BE2C (cell line): Measurements from ENCODE around the gene EEF2K. TPM values are rescaled to one million over a fixed set of nuclear protein-coding genes. Genes with fewer than 3 reads are reported as not detected.

Source experiments
- DNase-seq: peaks from one replicate; pipeline ENCODE4 v3.0.0-alpha.2; 2020
- H3K27me3 ChIP-seq: fragments of 250-450 bp; sonication (Bioruptor Pico); 2 replicates; pipeline ENCODE4 v1.5.1; 2020; ENCODE audit warnings: mild to moderate bottlenecking
- H3K36me3 ChIP-seq: fragments of 250-450 bp; sonication (Bioruptor Pico); 2 replicates; pipeline ENCODE4 v1.5.1; 2020; ENCODE audit warnings: mild to moderate bottlenecking
- H3K4me1 ChIP-seq: fragments of 250-450 bp; sonication (Bioruptor Pico); 2 replicates; pipeline ENCODE4 v1.5.1; 2020
- H3K4me3 ChIP-seq: 2 replicates; pipeline ENCODE4 v1.5.1; 2011; ENCODE audit warnings: low read depth, low read length
- H3K9me3 ChIP-seq: fragments of 250-450 bp; sonication (Bioruptor Pico); 2 replicates; pipeline ENCODE4 v1.5.1; 2020
- CTCF ChIP-seq: IDR thresholded peaks from 2 replicates; pipeline ENCODE4 v1.5.1; 2012; ENCODE audit warnings: mild to moderate bottlenecking, low read depth, low read length
- polyA plus RNA-seq: library from polyadenylated mRNA; unstranded; fragments of >200 nt; gene quantifications from one replicate; pipeline ENCODE4 v1.2.1, GENCODE V29; 2012; ENCODE audit warnings: low read depth, missing spikeins; ENCODE audit not compliant: insufficient read length, insufficient read depth

EEF2K gene
- 8.8 TPM for polyA plus RNA-seq

DNA sequence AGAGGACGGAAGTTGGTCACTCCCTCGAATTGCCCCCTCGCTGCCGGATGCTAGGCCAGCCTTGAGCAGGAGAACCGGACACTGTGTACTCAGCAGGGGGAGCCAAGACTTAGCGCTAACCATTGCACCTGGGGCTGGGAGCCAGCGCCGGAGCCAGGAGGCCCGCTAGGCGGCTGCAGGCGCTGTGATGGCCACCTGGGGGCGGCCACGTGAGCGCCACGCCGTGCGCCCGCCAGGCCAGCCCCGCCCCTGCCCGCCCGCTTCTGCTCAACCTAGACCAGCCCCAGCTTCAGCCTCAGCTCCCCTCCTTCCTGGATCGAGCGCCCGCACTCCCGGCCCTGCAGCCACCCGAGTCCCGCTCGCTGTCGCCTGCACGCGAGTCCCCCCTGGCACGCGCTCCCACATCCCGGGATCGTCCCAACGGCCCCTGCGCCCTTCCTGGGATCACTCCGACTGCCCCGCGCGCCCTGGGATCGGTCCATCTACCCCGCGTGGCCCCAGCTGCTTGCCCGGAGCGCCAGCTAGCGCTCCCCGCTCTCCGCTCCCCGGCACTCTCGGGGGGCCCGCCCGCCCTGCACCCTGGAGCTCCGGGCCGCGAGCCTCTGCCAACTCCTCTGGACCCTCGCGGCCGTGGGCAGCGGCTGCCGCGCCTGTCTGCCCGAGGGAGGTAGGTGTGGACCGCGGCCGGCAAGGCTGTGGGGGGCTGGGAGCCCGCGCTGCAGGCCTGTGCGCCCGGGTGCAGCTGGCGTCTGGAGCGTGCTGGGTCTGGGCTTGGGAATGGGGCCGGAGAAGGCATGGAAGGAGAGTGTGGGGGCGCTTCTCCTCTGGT, at the start of gene EEF2K:
TSS of gene EEF2K (plus strand) at position 266 of the 829 bp plus-strand sequence. CDS start 19,452 bp downstream, outside the sequence.
- peak; percentile 94 for DNase-seq
- H3K36me3 ChIP-seq: peaks cover 13% of the 10 kb centered on the region
- TF ChIP-seq CTCF: peak; percentile 68
- H3K4me1 ChIP-seq: no peaks in the 10 kb centered on the region; the same call in 1 of the 2 replicates
- H3K9me3 ChIP-seq: peaks cover 10% of the 10 kb centered on the region
- peak within 1 kb of the TSS; percentile 96 for H3K4me3 ChIP-seq
- no peaks in the 10 kb centered on the region for H3K27me3 ChIP-seq

DNA sequence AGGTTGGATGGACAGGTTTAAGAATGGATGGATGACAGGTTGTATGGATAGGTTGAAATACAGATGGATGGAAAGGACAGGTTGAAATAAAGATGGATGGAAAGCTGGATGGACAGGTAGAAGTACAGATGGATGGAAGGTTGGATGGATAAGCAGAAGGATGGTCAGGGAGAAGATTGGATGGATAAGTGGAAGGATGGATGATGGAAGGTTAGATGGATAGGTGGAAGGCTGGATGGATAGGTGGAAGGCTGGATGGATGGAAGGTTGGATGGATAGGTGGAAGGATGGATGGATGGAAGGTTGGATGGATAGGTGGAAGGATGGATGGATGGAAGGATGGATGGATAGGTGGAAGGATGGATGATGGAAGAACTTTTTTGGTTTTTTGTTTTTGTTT, 44.7 kb upstream of the EEF2K start:
- no peak for TF ChIP-seq CTCF
- Histone ChIP-seq H3K9me3 (no peaks in the 10 kb centered on the region), H3K4me1 (no peaks in the 10 kb centered on the region), H3K36me3 (no peaks in the 10 kb centered on the region), H3K4me3 (no peak overlapping the region), H3K27me3 (peaks cover 17% of the 10 kb centered on the region)
- DNase-seq: no peak

DNA sequence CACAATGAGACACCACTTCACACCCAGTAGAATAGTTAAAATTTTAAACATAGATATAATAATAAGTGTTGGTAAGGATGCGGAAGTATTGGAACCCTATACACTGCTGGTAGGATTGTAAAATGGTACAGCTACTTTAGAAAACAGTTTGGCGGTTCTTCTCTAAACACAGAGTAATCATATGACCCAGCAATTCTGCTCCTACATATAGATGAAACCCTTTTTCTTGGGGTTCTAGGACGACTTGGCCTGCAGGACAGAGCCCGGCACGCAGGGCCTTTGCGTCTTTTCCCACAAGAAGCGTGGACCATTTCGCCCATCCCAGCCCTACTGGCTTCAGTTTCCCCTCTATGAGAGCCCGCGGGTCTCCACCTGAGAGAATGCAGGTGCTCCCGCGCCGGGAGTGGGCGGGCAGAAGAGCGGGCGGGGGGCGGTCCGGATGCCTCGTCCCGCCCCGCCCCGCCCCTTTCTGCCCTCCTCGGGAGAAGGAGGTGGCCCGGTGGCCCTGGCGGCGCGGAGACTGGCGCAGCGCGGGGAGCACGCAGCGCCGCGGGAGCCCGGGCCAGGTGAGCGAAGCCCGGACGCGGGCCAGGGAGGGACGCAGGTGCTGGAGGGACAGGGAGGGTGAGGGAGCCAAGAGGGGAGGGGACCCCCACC, 44.0 kb upstream of the EEF2K start, which contains the start of gene SDR42E2:
TSS of gene SDR42E2 (plus strand) at position 508 of the 657 bp plus-strand sequence. CDS start 3,077 bp downstream, outside the sequence.
- TF ChIP-seq CTCF: no peak
- Histone ChIP-seq H3K4me1 (no peaks in the 10 kb centered on the region), H3K9me3 (no peaks in the 10 kb centered on the region), H3K36me3 (no peaks in the 10 kb centered on the region), H3K27me3 (peaks cover 17% of the 10 kb centered on the region), H3K4me3 (no peak within 1 kb of the TSS)
- DNase-seq: peak; percentile 21

DNA sequence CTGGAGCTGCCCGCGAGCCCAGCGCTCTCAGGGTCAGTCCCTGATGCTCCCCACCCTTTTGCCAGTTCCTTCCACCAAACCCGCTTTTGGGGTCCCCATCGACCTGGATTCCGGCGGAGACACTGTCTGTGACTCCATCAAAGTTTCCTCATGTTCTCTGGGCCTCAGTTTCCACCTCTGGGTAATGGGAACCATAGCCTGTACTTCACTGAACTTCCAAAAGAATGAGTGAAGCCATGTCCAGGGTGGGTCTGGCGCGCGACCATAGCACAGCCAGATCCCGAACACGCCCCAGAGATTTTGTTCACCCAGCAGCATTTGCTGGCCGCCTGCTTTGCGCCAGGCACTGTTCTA, 43.4 kb upstream of the EEF2K start:
- no peak overlapping the region for H3K4me3 ChIP-seq
- H3K4me1 ChIP-seq: no peaks in the 10 kb centered on the region
- no peaks in the 10 kb centered on the region for H3K9me3 ChIP-seq
- H3K36me3 ChIP-seq: no peaks in the 10 kb centered on the region
- no peak for DNase-seq
- no peak for TF ChIP-seq CTCF
- peaks cover 17% of the 10 kb centered on the region for H3K27me3 ChIP-seq

DNA sequence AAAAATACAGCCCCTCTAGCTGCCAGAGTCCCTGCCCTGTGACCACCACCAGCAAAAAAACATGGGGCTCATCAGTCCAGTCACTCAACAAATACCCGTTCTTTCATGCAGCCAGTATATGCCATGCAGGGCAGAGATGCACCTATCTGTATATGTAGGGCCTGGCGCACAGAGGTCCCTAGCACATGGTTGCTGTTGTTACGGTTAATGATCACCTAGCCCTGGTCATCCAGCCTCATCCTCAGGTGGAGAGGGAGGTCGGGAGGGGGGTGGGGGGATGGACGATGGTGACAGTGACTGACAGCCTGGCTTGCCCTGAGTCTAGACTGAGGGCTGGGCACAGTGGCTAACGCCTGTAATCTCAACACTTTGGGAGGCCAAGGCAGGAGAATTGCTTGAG, 42.3 kb upstream of the EEF2K start:
- Histone ChIP-seq H3K4me3 (no peak overlapping the region), H3K27me3 (peaks cover 17% of the 10 kb centered on the region), H3K4me1 (no peaks in the 10 kb centered on the region), H3K36me3 (no peaks in the 10 kb centered on the region), H3K9me3 (no peaks in the 10 kb centered on the region)
- TF ChIP-seq CTCF: no peak
- no peak for DNase-seq

DNA sequence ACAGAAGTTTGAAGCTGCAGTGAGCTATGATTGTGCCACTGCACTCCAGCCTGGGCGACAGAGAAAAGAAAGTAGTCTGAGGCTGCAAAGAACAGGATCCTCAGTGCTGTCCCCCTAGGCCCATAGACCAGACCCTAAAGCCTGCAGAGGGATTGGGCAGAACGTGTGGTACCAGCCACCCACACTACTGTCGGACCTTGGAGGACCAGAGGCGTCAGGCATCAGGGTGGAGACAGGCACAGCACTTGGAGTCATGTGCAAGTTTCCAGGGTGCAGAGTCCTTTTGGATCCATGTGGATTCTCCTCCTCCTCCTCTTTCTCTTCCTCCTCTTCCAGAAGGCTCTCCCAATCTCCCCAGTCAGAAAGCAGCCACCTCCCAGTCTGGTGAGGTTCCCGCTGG, 41.6 kb upstream of the EEF2K start:
- no peaks in the 10 kb centered on the region for H3K36me3 ChIP-seq

More for the DNA sequence above, 41.6 kb upstream of the EEF2K start:
- no peak for TF ChIP-seq CTCF
- H3K4me3 ChIP-seq: no peak overlapping the region
- DNase-seq: no peak
- H3K9me3 ChIP-seq: no peaks in the 10 kb centered on the region
- peaks cover 17% of the 10 kb centered on the region; the same call in 1 of the 2 replicates for H3K27me3 ChIP-seq
- H3K4me1 ChIP-seq: no peaks in the 10 kb centered on the region
